MM.1S (cell line): ENCODE results near the gene SNTB2.

Experiments used
- DNase-seq: peaks from one replicate; pipeline ENCODE4 v3.0.0-alpha.2; 2015
- H2AFZ ChIP-seq: fragments of 300-600 bp; sonication (generic); 2 replicates; pipeline ENCODE4 v1.6.0; 2016; ENCODE audit warnings: antibody characterized with exemption, low read length
- H3F3A ChIP-seq: fragments of 300-600 bp; sonication (generic); 2 replicates; pipeline ENCODE4 v1.6.1; 2016; ENCODE audit warnings: mild to moderate bottlenecking, antibody characterized with exemption, low read length, moderate library complexity, mixed read lengths; ENCODE audit not compliant: insufficient read depth
- H3K27ac ChIP-seq: fragments of 300-600 bp; sonication (generic); 2 replicates; pipeline ENCODE4 v1.5.1; 2016; ENCODE audit warnings: mild to moderate bottlenecking, low read length
- H3K27me3 ChIP-seq: fragments of 300-600 bp; sonication (generic); replicated peaks from 2 replicates; pipeline ENCODE4 v1.6.0; 2016; ENCODE audit warnings: low read length; ENCODE audit not compliant: insufficient read depth
- H3K36me3 ChIP-seq: fragments of 300-600 bp; sonication (generic); replicated peaks from 2 replicates; pipeline ENCODE4 v1.6.1; 2016; ENCODE audit warnings: mild to moderate bottlenecking, low read length, mixed read lengths; ENCODE audit not compliant: insufficient read depth
- H3K4me1 ChIP-seq: fragments of 300-600 bp; sonication (generic); 2 replicates; pipeline ENCODE4 v1.6.1; 2016; ENCODE audit warnings: low read length, mixed read lengths
- H3K4me2 ChIP-seq: fragments of 300-600 bp; sonication (generic); 2 replicates; pipeline ENCODE4 v1.6.0; 2016; ENCODE audit warnings: low read depth, low read length
- H3K4me3 ChIP-seq: fragments of 300-600 bp; sonication (generic); 2 replicates; pipeline ENCODE4 v1.5.1; 2016; ENCODE audit warnings: low read length, mixed read lengths
- H3K79me2 ChIP-seq: fragments of 300-600 bp; sonication (generic); 2 replicates; pipeline ENCODE4 v1.6.1; 2016; ENCODE audit warnings: mixed run types, low read length, mixed read lengths
- H3K9ac ChIP-seq: fragments of 300-600 bp; sonication (generic); 2 replicates; pipeline ENCODE4 v1.6.1; 2016; ENCODE audit warnings: low read length, mixed read lengths
- H3K9me2 ChIP-seq: fragments of 300-600 bp; sonication (generic); replicated peaks from 2 replicates; pipeline ENCODE4 v1.6.1; 2016; ENCODE audit warnings: mild to moderate bottlenecking, low read length, mixed read lengths; ENCODE audit not compliant: insufficient read depth
- H3K9me3 ChIP-seq: fragments of 300-600 bp; sonication (generic); replicated peaks from 2 replicates; pipeline ENCODE4 v1.6.1; 2016; ENCODE audit warnings: mild to moderate bottlenecking, low read length, mixed read lengths; ENCODE audit not compliant: insufficient read depth
- H4K20me1 ChIP-seq: fragments of 300-600 bp; sonication (generic); 2 replicates; pipeline ENCODE4 v1.6.1; 2016; ENCODE audit warnings: mild to moderate bottlenecking, low read length, moderate library complexity, mixed read lengths; ENCODE audit not compliant: insufficient read depth
- EZH2 ChIP-seq: fragments of 300-600 bp; sonication (generic); optimal IDR thresholded peaks from 2 replicates; pipeline ENCODE3; 2017; ENCODE audit warnings: low read depth, mild to moderate bottlenecking, antibody characterized with exemption, low read length, mixed read lengths
- EZH2phosphoT487 ChIP-seq: fragments of 300-600 bp; sonication (generic); IDR thresholded peaks from 2 replicates; pipeline ENCODE4 v1.6.1; 2018; ENCODE audit warnings: antibody characterized with exemption, low read length
- TF ChIP-seq, protein P1 (sequence below): fragments of 300-600 bp; sonication (generic); IDR thresholded peaks from 2 replicates; pipeline ENCODE4 v1.5.1; 2016; ENCODE audit warnings: antibody characterized with exemption, low read length, mixed read lengths

SNTB2 gene

GRCh38 chr16:69217433-69217832, 30.5 kb downstream of the SNTB2 start:
- Histone ChIP-seq H3F3A (no peaks in the 10 kb centered on the region), H3K4me2 (no peak overlapping the region), H3K79me2 (no peaks in the 10 kb centered on the region), H3K9me2 (no peaks in the 10 kb centered on the region), H3K36me3 (no peaks in the 10 kb centered on the region), H4K20me1 (no peaks in the 10 kb centered on the region), H3K9ac (no peak overlapping the region), H3K4me3 (no peak overlapping the region), H3K4me1 (no peaks in the 10 kb centered on the region), H2AFZ (no peak overlapping the region), H3K27ac (no peak overlapping the region), H3K9me3 (no peaks in the 10 kb centered on the region), H3K27me3 (no peaks in the 10 kb centered on the region)
- TF ChIP-seq, protein P1, sequence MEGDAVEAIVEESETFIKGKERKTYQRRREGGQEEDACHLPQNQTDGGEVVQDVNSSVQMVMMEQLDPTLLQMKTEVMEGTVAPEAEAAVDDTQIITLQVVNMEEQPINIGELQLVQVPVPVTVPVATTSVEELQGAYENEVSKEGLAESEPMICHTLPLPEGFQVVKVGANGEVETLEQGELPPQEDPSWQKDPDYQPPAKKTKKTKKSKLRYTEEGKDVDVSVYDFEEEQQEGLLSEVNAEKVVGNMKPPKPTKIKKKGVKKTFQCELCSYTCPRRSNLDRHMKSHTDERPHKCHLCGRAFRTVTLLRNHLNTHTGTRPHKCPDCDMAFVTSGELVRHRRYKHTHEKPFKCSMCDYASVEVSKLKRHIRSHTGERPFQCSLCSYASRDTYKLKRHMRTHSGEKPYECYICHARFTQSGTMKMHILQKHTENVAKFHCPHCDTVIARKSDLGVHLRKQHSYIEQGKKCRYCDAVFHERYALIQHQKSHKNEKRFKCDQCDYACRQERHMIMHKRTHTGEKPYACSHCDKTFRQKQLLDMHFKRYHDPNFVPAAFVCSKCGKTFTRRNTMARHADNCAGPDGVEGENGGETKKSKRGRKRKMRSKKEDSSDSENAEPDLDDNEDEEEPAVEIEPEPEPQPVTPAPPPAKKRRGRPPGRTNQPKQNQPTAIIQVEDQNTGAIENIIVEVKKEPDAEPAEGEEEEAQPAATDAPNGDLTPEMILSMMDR = no peak
- no peak for TF ChIP-seq EZH2phosphoT487
- TF ChIP-seq EZH2 = no peak
- no peak for DNase-seq

GRCh38 chr16:69219279-69219678, 32.3 kb downstream of the SNTB2 start:
- H4K20me1 ChIP-seq = no peaks in the 10 kb centered on the region
- no peak for DNase-seq
- H3K4me3 ChIP-seq = no peak overlapping the region
- no peaks in the 10 kb centered on the region for H3F3A ChIP-seq
- H3K4me2 ChIP-seq = no peak overlapping the region
- H3K9ac ChIP-seq = no peak overlapping the region
- no peak overlapping the region for H2AFZ ChIP-seq
- H3K27me3 ChIP-seq = no peaks in the 10 kb centered on the region
- no peaks in the 10 kb centered on the region for H3K79me2 ChIP-seq
- no peaks in the 10 kb centered on the region for H3K36me3 ChIP-seq
- no peak overlapping the region for H3K27ac ChIP-seq
- TF ChIP-seq, protein P1 = no peak
- no peak for TF ChIP-seq EZH2phosphoT487
- no peak for TF ChIP-seq EZH2
- no peaks in the 10 kb centered on the region for H3K4me1 ChIP-seq
- no peaks in the 10 kb centered on the region for H3K9me2 ChIP-seq
- H3K9me3 ChIP-seq = no peaks in the 10 kb centered on the region

DNA sequence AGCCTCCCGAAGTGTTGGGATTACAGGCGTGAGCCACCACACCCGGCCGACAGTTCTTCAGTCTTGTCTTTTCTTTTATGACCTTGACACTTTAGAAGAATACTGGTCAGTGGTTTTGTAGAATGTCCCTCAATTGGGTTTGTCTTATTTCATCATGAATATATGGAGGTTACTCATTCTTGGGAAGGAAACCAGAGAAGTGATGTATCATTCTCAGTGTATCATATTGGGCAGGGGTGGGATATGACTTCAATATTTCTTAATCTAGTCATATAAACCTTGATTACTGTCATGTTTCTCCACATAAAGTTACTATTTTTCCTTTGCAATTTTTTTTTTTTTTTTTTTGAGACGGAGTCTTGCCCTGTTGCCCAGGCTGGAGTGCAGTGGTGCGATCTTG, 36.9 kb downstream of the SNTB2 start:
- TF ChIP-seq EZH2 (no peak), EZH2phosphoT487 (no peak)
- TF ChIP-seq, protein P1 = no peak
- Histone ChIP-seq H3K4me1 (no peaks in the 10 kb centered on the region), H3K4me3 (no peak overlapping the region), H3K4me2 (no peak overlapping the region), H3K9me3 (no peaks in the 10 kb centered on the region), H3K27me3 (no peaks in the 10 kb centered on the region), H3K27ac (no peak overlapping the region), H3K36me3 (no peaks in the 10 kb centered on the region), H3F3A (no peaks in the 10 kb centered on the region), H4K20me1 (no peaks in the 10 kb centered on the region), H3K79me2 (peaks cover 8% of the 10 kb centered on the region; the same call in 1 of the 2 replicates), H2AFZ (no peak overlapping the region), H3K9me2 (no peaks in the 10 kb centered on the region), H3K9ac (no peak overlapping the region)
- no peak for DNase-seq

DNA sequence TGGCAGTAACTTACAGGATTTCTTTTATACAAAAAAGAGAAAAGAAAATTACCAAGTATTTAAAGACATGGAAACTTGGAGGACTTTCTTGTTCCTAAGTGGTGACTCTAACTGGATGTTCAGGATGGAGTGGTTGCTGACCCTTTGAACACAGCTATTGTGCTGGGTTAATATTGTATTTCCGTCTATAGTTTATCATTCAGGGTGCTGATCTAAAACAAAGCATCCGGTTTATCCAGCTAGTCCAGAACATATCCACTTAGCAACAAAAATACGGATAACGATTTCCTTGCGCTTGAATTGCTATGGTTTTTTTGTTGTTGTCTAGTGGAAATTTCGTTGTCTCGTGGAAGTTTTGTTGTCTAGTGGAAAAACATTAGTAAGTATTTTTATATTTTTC, 38.2 kb downstream of the SNTB2 start:
- no peaks in the 10 kb centered on the region for H3K36me3 ChIP-seq
- no peaks in the 10 kb centered on the region for H4K20me1 ChIP-seq
- H3K4me3 ChIP-seq = no peak overlapping the region
- H3K27me3 ChIP-seq = no peaks in the 10 kb centered on the region
- no peaks in the 10 kb centered on the region for H3K4me1 ChIP-seq
- no peak overlapping the region for H3K27ac ChIP-seq
- no peaks in the 10 kb centered on the region for H3K9me2 ChIP-seq
- TF ChIP-seq, protein P1 = no peak
- TF ChIP-seq EZH2phosphoT487 (no peak), EZH2 (no peak)
- no peaks in the 10 kb centered on the region for H3F3A ChIP-seq
- H3K9ac ChIP-seq = no peak overlapping the region
- no peak overlapping the region for H3K4me2 ChIP-seq
- peaks cover 8% of the 10 kb centered on the region; the same call in 1 of the 2 replicates for H3K79me2 ChIP-seq
- no peak overlapping the region for H2AFZ ChIP-seq
- no peaks in the 10 kb centered on the region for H3K9me3 ChIP-seq
- no peak for DNase-seq
